MCF 10A (cell line): ENCODE data around the gene EDC3. TPM values are rescaled to one million over a fixed set of nuclear protein-coding genes. Genes with fewer than 3 reads are reported as not detected.

Experiments
- BruUV-seq: library from RNA; stranded (reverse); fragments of 400-500 nt; replicated peaks from 2 replicates; lab custom pipeline; 2021; lab: Mats Ljungman, UMichigan
- CTCF ChIA-PET: fragments of 300-600 bp; sonication (Branson Sonifier 250); formaldehyde crosslinking; extraction: SDS; loops from one replicate; lab custom pipeline; 2021; ENCODE audit warnings: antibody characterized with exemption, inconsistent platforms; lab: Yijun Ruan, JAX
- POLR2A ChIA-PET: fragments of 300-600, 350-650 bp; sonication (Branson Sonifier 250); formaldehyde crosslinking; extraction: SDS; loops from one replicate; lab custom pipeline; 2020; ENCODE audit warnings: antibody characterized with exemption, inconsistent platforms; lab: Yijun Ruan, JAX
- DNase-seq: peaks from one replicate; pipeline ENCODE4 v3.0.0-alpha.2; 2018; ENCODE audit not compliant: unreplicated experiment
- H3K27ac Mint-ChIP-seq: one replicate; pipeline ENCODE4 v1.8.0; 2022; ENCODE audit warnings: mild to moderate bottlenecking, low read depth, mixed read lengths; ENCODE audit not compliant: unreplicated experiment
- H3K27me3 Mint-ChIP-seq: one replicate; pipeline ENCODE4 v1.8.0; 2022; ENCODE audit warnings: mixed read lengths; ENCODE audit not compliant: insufficient read depth, unreplicated experiment
- H3K36me3 Mint-ChIP-seq: one replicate; pipeline ENCODE4 v1.8.0; 2022; ENCODE audit warnings: mild to moderate bottlenecking, moderate library complexity, mixed read lengths; ENCODE audit not compliant: insufficient read depth, unreplicated experiment
- H3K4me1 Mint-ChIP-seq: one replicate; pipeline ENCODE4 v1.8.0; 2022; ENCODE audit warnings: mixed read lengths; ENCODE audit not compliant: insufficient read depth, unreplicated experiment
- H3K4me3 Mint-ChIP-seq: one replicate; pipeline ENCODE4 v1.8.0; 2022; ENCODE audit warnings: mild to moderate bottlenecking, moderate library complexity, mixed read lengths; ENCODE audit not compliant: unreplicated experiment
- H3K9me3 Mint-ChIP-seq: one replicate; pipeline ENCODE4 v1.8.0; 2022; ENCODE audit warnings: mixed read lengths; ENCODE audit not compliant: unreplicated experiment
- intact Hi-C: fragments of 100-400 bp; cut with micrococcal nuclease; formaldehyde crosslinking; loops from 2 replicates; pipeline ENCODE4 v1.14.1; 2022
- total RNA-seq: library from RNA; stranded (reverse); gene quantifications from 2 replicates; pipeline ENCODE4 v1.2.3, GENCODE V29; 2022
- TF ChIP-seq, protein P1 (sequence below): fragments of 200-600 bp; IDR thresholded peaks from one replicate; pipeline ENCODE4 v1.8.0; 2022; ENCODE audit warnings: antibody characterized with exemption, mild to moderate bottlenecking; ENCODE audit not compliant: unreplicated experiment

EDC3 gene
- total RNA-seq, 1 experiment from 2014 or later, result 42.8 TPM

- no peak overlapping the region for H3K4me3 Mint-ChIP-seq
- BruUV-seq, result no TSS peak
- peaks cover 10% of the 10 kb centered on the region for H3K4me1 Mint-ChIP-seq
- peaks cover under 1% of the 10 kb centered on the region for H3K36me3 Mint-ChIP-seq
- H3K9me3 Mint-ChIP-seq, result no peaks in the 10 kb centered on the region
- DNase-seq, result no peak
- no peaks in the 10 kb centered on the region for H3K27me3 Mint-ChIP-seq
- no peak overlapping the region for H3K27ac Mint-ChIP-seq
- TF ChIP-seq, protein P1, sequence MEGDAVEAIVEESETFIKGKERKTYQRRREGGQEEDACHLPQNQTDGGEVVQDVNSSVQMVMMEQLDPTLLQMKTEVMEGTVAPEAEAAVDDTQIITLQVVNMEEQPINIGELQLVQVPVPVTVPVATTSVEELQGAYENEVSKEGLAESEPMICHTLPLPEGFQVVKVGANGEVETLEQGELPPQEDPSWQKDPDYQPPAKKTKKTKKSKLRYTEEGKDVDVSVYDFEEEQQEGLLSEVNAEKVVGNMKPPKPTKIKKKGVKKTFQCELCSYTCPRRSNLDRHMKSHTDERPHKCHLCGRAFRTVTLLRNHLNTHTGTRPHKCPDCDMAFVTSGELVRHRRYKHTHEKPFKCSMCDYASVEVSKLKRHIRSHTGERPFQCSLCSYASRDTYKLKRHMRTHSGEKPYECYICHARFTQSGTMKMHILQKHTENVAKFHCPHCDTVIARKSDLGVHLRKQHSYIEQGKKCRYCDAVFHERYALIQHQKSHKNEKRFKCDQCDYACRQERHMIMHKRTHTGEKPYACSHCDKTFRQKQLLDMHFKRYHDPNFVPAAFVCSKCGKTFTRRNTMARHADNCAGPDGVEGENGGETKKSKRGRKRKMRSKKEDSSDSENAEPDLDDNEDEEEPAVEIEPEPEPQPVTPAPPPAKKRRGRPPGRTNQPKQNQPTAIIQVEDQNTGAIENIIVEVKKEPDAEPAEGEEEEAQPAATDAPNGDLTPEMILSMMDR, result no peak
- intact Hi-C loops, result no loop called here
- ChIA-PET CTCF (interaction anchor here (1.2 kb wide), 1 partner anchor 217 kb away, joined by 3 read pairs; no protein-coding TSS in a partner anchor), POLR2A (no interaction called here)
Measured at GRCh38 chr15:74593122-74593521, 102.7 kb downstream of the EDC3 start.

GRCh38 chr15:74592222-74592621 is 103.6 kb downstream of the EDC3 start:
- intact Hi-C loops, result no loop called here
- POLR2A ChIA-PET, result interaction anchor here (0.6 kb wide), 1 partner anchor 11 kb away, joined by 3 read pairs; no protein-coding TSS in a partner anchor
- TF ChIP-seq, protein P1, result no peak
- BruUV-seq, result no TSS peak
- CTCF ChIA-PET, result interaction anchor here (1.2 kb wide), 1 partner anchor 216 kb away, joined by 3 read pairs; no protein-coding TSS in a partner anchor
- Mint-ChIP-seq H3K36me3 (no peaks in the 10 kb centered on the region), H3K4me1 (peaks cover 6% of the 10 kb centered on the region), H3K9me3 (no peaks in the 10 kb centered on the region), H3K27me3 (no peaks in the 10 kb centered on the region), H3K4me3 (no peak overlapping the region), H3K27ac (no peak overlapping the region)
- no peak for DNase-seq

DNA sequence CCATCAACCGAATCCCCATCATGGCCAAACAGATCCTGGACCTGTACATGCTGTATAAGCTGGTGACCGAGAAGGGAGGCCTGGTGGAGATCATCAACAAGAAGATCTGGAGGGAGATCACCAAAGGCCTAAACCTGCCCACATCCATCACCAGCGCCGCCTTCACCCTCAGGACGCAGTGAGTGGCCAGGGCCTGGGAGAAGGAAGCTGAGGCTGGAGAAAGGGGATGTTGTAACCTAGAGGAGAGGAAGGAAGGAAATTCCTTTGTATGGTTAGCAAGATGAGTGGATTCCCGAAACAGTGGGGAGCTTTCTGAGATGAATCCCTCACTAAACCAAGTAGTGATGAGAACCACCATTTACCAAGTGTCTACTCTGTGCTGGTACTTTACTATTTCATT is 106.0 kb downstream of the EDC3 start:
- H3K9me3 Mint-ChIP-seq, result no peaks in the 10 kb centered on the region
- no peak for DNase-seq
- intact Hi-C loops, result no loop called here
- peak overlapping the region; percentile 39 for H3K27ac Mint-ChIP-seq
- TF ChIP-seq, protein P1, result no peak
- H3K36me3 Mint-ChIP-seq, result no peaks in the 10 kb centered on the region
- H3K4me1 Mint-ChIP-seq, result peaks cover 6% of the 10 kb centered on the region
- CTCF ChIA-PET, result no interaction called here
- POLR2A ChIA-PET, result interaction anchor here (1.7 to 3.9 kb wide), 5 partner anchors 8 to 44 kb away, joined by 6 to 29 read pairs (median 13); partner anchors contain the start of gene CLK3
- no peaks in the 10 kb centered on the region for H3K27me3 Mint-ChIP-seq
- no peak overlapping the region for H3K4me3 Mint-ChIP-seq
- BruUV-seq, result no TSS peak

DNA sequence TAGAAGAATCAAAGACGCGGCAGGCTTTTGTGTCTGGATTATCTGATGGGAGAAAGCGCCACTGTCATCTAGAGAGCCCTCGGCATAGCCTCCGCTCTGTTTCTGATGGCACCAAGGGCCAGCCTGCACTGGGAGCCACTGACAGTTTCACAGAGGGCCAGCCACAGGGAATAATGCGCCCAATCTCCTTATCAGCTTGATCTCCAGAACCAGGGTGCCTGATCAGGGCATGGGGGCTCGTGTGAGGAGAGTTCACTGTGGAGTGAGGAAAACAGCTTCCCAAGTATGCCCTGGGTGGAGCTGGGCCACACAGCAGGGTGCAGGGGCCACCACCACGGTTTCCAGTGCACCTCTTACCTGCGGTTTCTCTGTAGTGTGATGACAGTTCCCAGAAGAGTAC is 110.0 kb downstream of the EDC3 start:
- Mint-ChIP-seq H3K27me3 (no peaks in the 10 kb centered on the region), H3K36me3 (peaks cover under 1% of the 10 kb centered on the region), H3K9me3 (no peaks in the 10 kb centered on the region), H3K4me3 (no peak overlapping the region), H3K27ac (no peak overlapping the region), H3K4me1 (peaks cover 6% of the 10 kb centered on the region)
- intact Hi-C loops, result no loop called here
- no peak for DNase-seq
- BruUV-seq, result no TSS peak
- POLR2A ChIA-PET, result no interaction called here
- CTCF ChIA-PET, result no interaction called here
- TF ChIP-seq, protein P1, result no peak
